SK-N-SH treated with all-trans-retinoic acid at 6 μM for 48 hours (cell line): ENCODE measurements around the gene ZSCAN10.

Experiments used
- ARNTL ChIP-seq: fragments of 450-650 bp; formaldehyde crosslinking; IDR thresholded peaks from 2 replicates; pipeline ENCODE4 v1.5.0; 2020; ENCODE audit warnings: low read depth, mild to moderate bottlenecking, moderate library complexity, borderline replicate concordance
- PPARA ChIP-seq: fragments of 250-450 bp; sonication (Bioruptor Pico); IDR thresholded peaks from 2 replicates; pipeline ENCODE4 v1.5.0; 2020; ENCODE audit warnings: mild to moderate bottlenecking, borderline replicate concordance
- SNAI2 ChIP-seq: fragments of 250-450 bp; sonication (Bioruptor Pico); IDR thresholded peaks from 2 replicates; pipeline ENCODE4 v1.5.0; 2020; ENCODE audit warnings: mild to moderate bottlenecking, moderate library complexity

GRCh38 chr16:3121851-3122467, 22.9 kb upstream of the ZSCAN10 start:
- no peak for TF ChIP-seq SNAI2 (CRISPR knock-in tag)
- no peak for TF ChIP-seq ARNTL (CRISPR knock-in tag)
- no peak for TF ChIP-seq PPARA (CRISPR knock-in tag)
